GM18517 (cell line): ENCODE results near the gene NPHP4.

Experiments used
- ATAC-seq: cut with Tn5 transposase; IDR thresholded peaks from one replicate; pipeline ENCODE4 v1.9.1; 2021; ENCODE audit warnings: mild to moderate bottlenecking, moderate library complexity; ENCODE audit not compliant: unreplicated experiment

The NPHP4 gene

GRCh38 chr1:5915587-5916571, 76.3 kb downstream of the NPHP4 start:
- ATAC-seq, result no peak

GRCh38 chr1:5914676-5915365, 77.4 kb downstream of the NPHP4 start:
- ATAC-seq, result no peak

GRCh38 chr1:5913876-5914275, 78.3 kb downstream of the NPHP4 start:
- ATAC-seq, result no peak

- ATAC-seq, result no peak
These were observed 79.0 kb downstream of the NPHP4 start for GRCh38 chr1:5913078-5913845.

GRCh38 chr1:5911871-5912271, 80.4 kb downstream of the NPHP4 start:
- no peak for ATAC-seq

GRCh38 chr1:5911157-5911556, 81.1 kb downstream of the NPHP4 start:
- ATAC-seq, result no peak

GRCh38 chr1:5910666-5911065, 81.6 kb downstream of the NPHP4 start:
- ATAC-seq, result no peak

- no peak for ATAC-seq
These were observed 82.0 kb downstream of the NPHP4 start for GRCh38 chr1:5910276-5910620.

- no peak for ATAC-seq
These were observed 82.5 kb downstream of the NPHP4 start for GRCh38 chr1:5909576-5910275.

GRCh38 chr1:5908461-5909375, 83.5 kb downstream of the NPHP4 start:
- no peak for ATAC-seq

GRCh38 chr1:5907966-5908365, 84.3 kb downstream of the NPHP4 start:
- no peak for ATAC-seq

- no peak for ATAC-seq
These were observed 84.8 kb downstream of the NPHP4 start for GRCh38 chr1:5907386-5907785.

- no peak for ATAC-seq
These were observed 85.3 kb downstream of the NPHP4 start for GRCh38 chr1:5906966-5907365.

- no peak for ATAC-seq
These were observed 86.1 kb downstream of the NPHP4 start for GRCh38 chr1:5906116-5906515.

- no peak for ATAC-seq
These were observed 86.8 kb downstream of the NPHP4 start for GRCh38 chr1:5905436-5905835.

GRCh38 chr1:5904551-5904950, 87.7 kb downstream of the NPHP4 start:
- no peak for ATAC-seq

GRCh38 chr1:5903680-5904079, 88.5 kb downstream of the NPHP4 start:
- ATAC-seq, result no peak

GRCh38 chr1:5903031-5903430, 89.2 kb downstream of the NPHP4 start:
- ATAC-seq, result no peak

- no peak for ATAC-seq
These were observed 90.4 kb downstream of the NPHP4 start for GRCh38 chr1:5901841-5902240.

- no peak for ATAC-seq
These were observed 91.1 kb downstream of the NPHP4 start for GRCh38 chr1:5901150-5901549.
